Brain microvascular endothelial cell (primary cell): ENCODE measurements around the gene PFN3.

ENCODE experiments used
- DNase-seq: peaks from one replicate; pipeline ENCODE4 v3.0.0-alpha.2; 2020
- H3K27ac ChIP-seq: fragments of 250-450 bp; sonication (Bioruptor Pico); 2 replicates; pipeline ENCODE4 v1.5.1; 2020; ENCODE audit warnings: mild to moderate bottlenecking, moderate library complexity
- H3K27me3 ChIP-seq: fragments of 250-450 bp; sonication (Bioruptor Pico); replicated peaks from 2 replicates; pipeline ENCODE4 v1.5.1; 2020; ENCODE audit warnings: mild to moderate bottlenecking
- H3K36me3 ChIP-seq: fragments of 250-450 bp; sonication (Bioruptor Pico); replicated peaks from 2 replicates; pipeline ENCODE4 v1.5.1; 2020; ENCODE audit warnings: mild to moderate bottlenecking
- H3K4me3 ChIP-seq: 2 replicates; pipeline ENCODE4 v1.5.1; 2011; ENCODE audit warnings: low read depth, mild to moderate bottlenecking, control low read depth, low read length, moderate library complexity
- in situ Hi-C: cut with HindIII; loops from 2 replicates; pipeline ENCODE4 v1.10.0; 2017; ENCODE audit warnings: low sequenced_read_pairs, low pct_ligation_motif_present
- TF ChIP-seq, protein P1 (sequence below): IDR thresholded peaks from 2 replicates; pipeline ENCODE4 v1.5.1; 2011; ENCODE audit warnings: low read depth, mild to moderate bottlenecking, moderate library complexity, low read length, control low read depth, inconsistent platforms; ENCODE audit errors: missing control alignments

Gene PFN3

DNA sequence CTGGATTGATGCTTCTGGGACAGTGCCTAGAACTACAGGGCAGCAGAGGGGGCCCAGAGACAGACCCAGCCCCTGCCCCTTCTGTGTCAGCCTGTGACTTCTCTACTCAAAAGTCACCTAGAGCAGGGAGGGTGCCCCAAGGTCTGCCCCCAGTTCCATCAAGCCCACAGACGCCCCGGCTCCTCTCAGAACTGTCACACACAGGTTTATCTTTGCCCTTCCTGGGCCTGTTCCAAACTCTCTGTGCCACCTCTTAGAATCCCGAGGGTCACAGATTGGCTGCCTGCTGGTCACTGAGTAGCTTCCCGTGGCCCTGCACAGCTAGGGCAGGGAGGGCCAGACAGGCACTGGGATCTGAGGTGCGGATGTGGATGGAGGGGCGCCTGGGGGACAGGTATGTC, 41.0 kb downstream of the PFN3 start:
- Histone ChIP-seq H3K27me3 (no peaks in the 10 kb centered on the region), H3K27ac (no peak overlapping the region), H3K36me3 (no peaks in the 10 kb centered on the region), H3K4me3 (no peak overlapping the region)
- TF ChIP-seq, protein P1, sequence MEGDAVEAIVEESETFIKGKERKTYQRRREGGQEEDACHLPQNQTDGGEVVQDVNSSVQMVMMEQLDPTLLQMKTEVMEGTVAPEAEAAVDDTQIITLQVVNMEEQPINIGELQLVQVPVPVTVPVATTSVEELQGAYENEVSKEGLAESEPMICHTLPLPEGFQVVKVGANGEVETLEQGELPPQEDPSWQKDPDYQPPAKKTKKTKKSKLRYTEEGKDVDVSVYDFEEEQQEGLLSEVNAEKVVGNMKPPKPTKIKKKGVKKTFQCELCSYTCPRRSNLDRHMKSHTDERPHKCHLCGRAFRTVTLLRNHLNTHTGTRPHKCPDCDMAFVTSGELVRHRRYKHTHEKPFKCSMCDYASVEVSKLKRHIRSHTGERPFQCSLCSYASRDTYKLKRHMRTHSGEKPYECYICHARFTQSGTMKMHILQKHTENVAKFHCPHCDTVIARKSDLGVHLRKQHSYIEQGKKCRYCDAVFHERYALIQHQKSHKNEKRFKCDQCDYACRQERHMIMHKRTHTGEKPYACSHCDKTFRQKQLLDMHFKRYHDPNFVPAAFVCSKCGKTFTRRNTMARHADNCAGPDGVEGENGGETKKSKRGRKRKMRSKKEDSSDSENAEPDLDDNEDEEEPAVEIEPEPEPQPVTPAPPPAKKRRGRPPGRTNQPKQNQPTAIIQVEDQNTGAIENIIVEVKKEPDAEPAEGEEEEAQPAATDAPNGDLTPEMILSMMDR = no peak
- DNase-seq = no peak
- in situ Hi-C loops = no loop called here

DNA sequence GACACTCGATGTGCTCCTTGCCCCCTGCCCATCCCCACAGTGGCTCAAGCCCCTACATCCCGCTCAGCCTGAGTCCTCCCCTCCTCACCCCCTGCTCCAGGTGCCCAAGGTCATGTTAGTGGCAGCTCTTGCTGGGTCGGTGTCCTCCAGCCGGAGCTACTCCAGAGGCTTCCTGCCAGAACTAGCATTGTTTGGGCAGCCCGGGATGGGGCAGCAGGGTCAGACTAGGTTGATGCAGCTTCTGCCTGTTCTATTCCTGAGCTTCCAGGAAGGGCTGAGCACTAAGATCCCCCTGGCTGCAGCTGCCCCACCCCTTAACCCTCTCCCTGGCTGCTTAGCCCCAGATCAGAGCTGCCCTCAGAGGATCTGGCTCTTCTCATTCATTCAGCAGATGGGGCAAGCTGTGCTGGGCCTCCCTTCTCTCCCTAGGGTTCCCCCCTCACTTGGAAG, 42.1 kb downstream of the PFN3 start:
- Histone ChIP-seq H3K27ac (no peak overlapping the region), H3K36me3 (no peaks in the 10 kb centered on the region), H3K4me3 (no peak overlapping the region), H3K27me3 (no peaks in the 10 kb centered on the region)
- in situ Hi-C loops = no loop called here
- no peak for DNase-seq
- TF ChIP-seq, protein P1 = no peak

DNA sequence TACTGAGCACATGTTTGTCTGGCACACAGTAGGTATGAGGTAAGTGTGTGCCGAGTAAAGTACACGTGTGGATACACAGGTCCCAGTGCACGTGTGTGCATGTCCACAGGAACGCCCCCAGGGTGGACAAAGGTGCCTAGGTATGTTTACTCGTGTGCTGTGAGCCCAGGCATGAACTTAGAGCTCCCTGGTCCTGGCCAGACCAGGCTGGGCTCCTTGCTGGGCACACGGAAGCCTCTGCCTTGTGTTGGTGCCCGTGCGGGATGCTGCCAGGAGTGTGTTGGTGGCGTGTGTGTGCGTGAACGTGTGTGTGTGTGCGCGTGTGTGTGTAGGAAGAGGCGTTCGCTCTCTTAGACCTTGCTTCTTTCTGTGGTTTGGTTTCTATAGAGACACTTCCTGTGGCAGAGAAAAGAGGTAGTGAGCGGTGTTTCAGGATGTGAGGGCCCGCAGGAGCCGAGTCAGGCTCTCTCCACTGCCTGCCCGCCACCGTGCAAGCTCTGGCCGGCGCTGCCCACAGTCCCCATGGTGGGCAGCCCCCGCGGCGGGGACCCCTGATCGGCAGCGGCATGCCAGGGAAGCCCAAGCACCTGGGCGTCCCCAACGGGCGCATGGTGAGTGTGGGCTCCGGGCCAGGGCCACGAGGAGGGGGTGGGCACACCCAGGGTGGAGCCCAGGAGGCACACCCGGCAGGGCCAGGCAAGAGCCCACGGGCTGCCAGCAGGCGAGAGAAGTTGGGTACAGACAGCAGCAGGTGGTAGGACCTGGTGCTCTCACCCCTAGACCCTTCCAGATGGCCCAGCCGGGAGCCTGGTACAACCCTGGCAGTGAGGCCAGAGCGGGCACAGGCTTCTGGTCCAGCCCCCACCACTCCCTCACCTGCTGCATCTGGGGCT, 42.8 kb downstream of the PFN3 start, which contains the start of gene RGS14:
Gene RGS14, plus strand, starts transcription at position 466 of the 893 bp plus-strand sequence. Its CDS starts 101 bp downstream, at position 567.
- H3K36me3 ChIP-seq = no peaks in the 10 kb centered on the region
- H3K27ac ChIP-seq = no peak within 1 kb of the TSS
- in situ Hi-C loops = no loop called here
- H3K4me3 ChIP-seq = no peak within 1 kb of the TSS
- DNase-seq = peak; percentile 36
- H3K27me3 ChIP-seq = no peaks in the 10 kb centered on the region
- TF ChIP-seq, protein P1 = no peak

DNA sequence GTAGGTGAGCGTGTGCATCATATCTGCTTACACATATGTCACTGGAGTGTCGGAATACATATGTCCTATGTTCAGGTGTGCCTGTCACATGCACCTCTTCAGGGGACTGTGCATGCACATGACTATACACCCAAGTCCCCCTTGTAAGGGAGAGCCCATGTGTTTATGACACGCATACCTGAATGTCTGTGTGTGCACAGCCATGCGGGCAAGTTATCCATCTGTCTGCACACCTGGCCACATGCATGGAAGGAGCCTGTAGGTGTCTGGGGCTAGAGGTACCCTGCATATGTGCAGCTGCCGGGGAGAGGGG, 43.4 kb downstream of the PFN3 start:
- no peaks in the 10 kb centered on the region for H3K36me3 ChIP-seq
- H3K27me3 ChIP-seq = no peaks in the 10 kb centered on the region
- H3K27ac ChIP-seq = no peak overlapping the region
- no peak overlapping the region for H3K4me3 ChIP-seq
- TF ChIP-seq, protein P1 = no peak
- DNase-seq = no peak
- in situ Hi-C loops = no loop called here

DNA sequence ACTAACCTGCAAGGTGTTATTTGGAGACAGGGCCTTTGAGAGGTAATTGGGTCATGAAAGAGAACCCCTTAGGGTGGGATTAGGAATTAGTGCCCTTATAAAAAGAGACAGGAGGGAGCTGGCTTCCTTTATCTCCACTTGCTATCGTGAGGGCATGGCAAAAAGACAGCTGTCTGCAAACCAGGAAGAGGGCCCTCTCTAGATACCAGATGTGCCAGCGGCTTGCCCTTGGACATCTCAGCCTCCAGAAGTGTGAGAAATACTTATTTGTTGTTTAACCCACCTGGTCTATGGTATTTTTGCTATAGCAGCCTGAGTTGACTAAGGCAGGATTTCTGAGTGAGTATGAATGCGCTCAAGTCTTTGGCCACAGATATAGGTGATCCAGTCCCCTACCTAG, 43.7 kb downstream of the PFN3 start:
- no peaks in the 10 kb centered on the region for H3K36me3 ChIP-seq
- no peak for DNase-seq
- TF ChIP-seq, protein P1 = no peak
- no peak overlapping the region for H3K27ac ChIP-seq
- in situ Hi-C loops = no loop called here
- no peak overlapping the region for H3K4me3 ChIP-seq
- no peaks in the 10 kb centered on the region for H3K27me3 ChIP-seq

DNA sequence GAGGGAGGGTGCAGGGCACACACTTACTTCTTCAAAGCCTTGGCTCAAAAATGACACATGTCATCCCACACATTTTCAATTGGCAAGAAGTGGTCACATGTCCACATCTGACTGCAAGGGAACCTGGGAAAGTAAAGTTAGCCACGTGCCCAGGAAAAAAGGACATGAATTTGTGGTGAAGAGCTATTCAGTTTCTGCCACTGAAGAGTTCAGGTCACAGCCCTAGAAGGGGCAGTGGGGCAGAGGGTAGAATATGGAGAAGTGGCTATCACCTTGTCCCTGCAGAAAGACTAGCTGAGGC, 44.6 kb downstream of the PFN3 start:
- Histone ChIP-seq H3K4me3 (no peak overlapping the region), H3K36me3 (no peaks in the 10 kb centered on the region), H3K27ac (no peak overlapping the region), H3K27me3 (no peaks in the 10 kb centered on the region)
- TF ChIP-seq, protein P1 = no peak
- no peak for DNase-seq
- in situ Hi-C loops = no loop called here
